RWPE2 (cell line): ENCODE measurements around the gene SLC12A4.
"Not testable (repeated sequence)": the region's sequence is repeated elsewhere in the genome, so short reads cannot be mapped to it uniquely, and the experiment has no call there.

Experiments used
- ATAC-seq: fragments of 200-7000 bp; cut with Tn5 transposase; 3 replicates; pipeline ENCODE4 v1.9.1; 2021; ENCODE audit warnings: low read depth
- DNase-seq: peaks from one replicate; pipeline ENCODE4 v3.0.0-alpha.2; 2020; ENCODE audit warnings: low spot score
- H3K27ac ChIP-seq: fragments of 450-650 bp; 2 replicates; pipeline ENCODE4 v1.5.1; 2017; ENCODE audit warnings: mild to moderate bottlenecking; ENCODE audit not compliant: poor library complexity, severe bottlenecking
- H3K27me3 ChIP-seq: fragments of 250-450 bp; sonication (Bioruptor Pico); 2 replicates; pipeline ENCODE4 v1.5.1; 2021; ENCODE audit warnings: mild to moderate bottlenecking, moderate library complexity; ENCODE audit not compliant: insufficient read depth, poor library complexity, severe bottlenecking
- H3K36me3 ChIP-seq: fragments of 250-450 bp; sonication (Bioruptor Pico); 2 replicates; pipeline ENCODE4 v1.5.1; 2020; ENCODE audit warnings: low read depth, mild to moderate bottlenecking, moderate library complexity
- H3K4me1 ChIP-seq: fragments of 250-450 bp; sonication (Bioruptor Pico); 2 replicates; pipeline ENCODE4 v1.5.1; 2021; ENCODE audit warnings: mild to moderate bottlenecking, moderate library complexity; ENCODE audit not compliant: insufficient read depth, poor library complexity, severe bottlenecking
- H3K4me3 ChIP-seq: fragments of 250-450 bp; sonication (Bioruptor Pico); 2 replicates; pipeline ENCODE4 v1.5.1; 2021; ENCODE audit warnings: mild to moderate bottlenecking, moderate library complexity; ENCODE audit not compliant: severe bottlenecking
- H3K9me3 ChIP-seq: fragments of 250-450 bp; sonication (Bioruptor Pico); 2 replicates; pipeline ENCODE4 v1.5.1; 2021; ENCODE audit warnings: mild to moderate bottlenecking, moderate library complexity; ENCODE audit not compliant: severe bottlenecking
- CTCF ChIP-seq: fragments of 450-650 bp; IDR thresholded peaks from one replicate; pipeline ENCODE4 v1.5.1; 2017; ENCODE audit warnings: mild to moderate bottlenecking, moderate library complexity; ENCODE audit not compliant: poor library complexity, severe bottlenecking

SLC12A4 gene

DNA sequence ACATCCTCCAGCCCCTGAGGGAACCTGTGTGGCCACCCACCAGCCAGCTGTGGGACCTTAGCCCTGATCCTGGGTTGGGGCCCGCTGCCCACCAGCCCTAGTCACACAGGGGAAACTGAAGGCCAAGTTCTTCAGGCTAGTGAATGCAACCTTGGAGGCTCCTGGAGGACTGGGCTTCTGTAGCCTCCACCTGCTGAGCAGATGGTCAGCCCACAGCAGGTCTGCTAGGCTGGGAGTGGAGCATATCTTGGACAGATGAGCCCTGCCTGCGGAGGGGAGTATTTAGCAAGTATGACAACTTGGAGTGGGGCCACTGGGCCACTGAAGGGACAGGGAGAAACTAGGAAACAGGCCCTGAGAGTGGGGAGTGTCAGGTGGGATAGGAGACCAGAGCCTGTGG lies 7.8 kb upstream of the SLC12A4 start:
- no peaks in the 10 kb centered on the region for H3K27me3 ChIP-seq
- H3K4me1 ChIP-seq: no peaks in the 10 kb centered on the region
- no peak for ATAC-seq
- H3K27ac ChIP-seq: no peak overlapping the region
- no peak for TF ChIP-seq CTCF
- H3K36me3 ChIP-seq: no peaks in the 10 kb centered on the region
- DNase-seq: no peak
- no peaks in the 10 kb centered on the region for H3K9me3 ChIP-seq
- H3K4me3 ChIP-seq: no peak overlapping the region

DNA sequence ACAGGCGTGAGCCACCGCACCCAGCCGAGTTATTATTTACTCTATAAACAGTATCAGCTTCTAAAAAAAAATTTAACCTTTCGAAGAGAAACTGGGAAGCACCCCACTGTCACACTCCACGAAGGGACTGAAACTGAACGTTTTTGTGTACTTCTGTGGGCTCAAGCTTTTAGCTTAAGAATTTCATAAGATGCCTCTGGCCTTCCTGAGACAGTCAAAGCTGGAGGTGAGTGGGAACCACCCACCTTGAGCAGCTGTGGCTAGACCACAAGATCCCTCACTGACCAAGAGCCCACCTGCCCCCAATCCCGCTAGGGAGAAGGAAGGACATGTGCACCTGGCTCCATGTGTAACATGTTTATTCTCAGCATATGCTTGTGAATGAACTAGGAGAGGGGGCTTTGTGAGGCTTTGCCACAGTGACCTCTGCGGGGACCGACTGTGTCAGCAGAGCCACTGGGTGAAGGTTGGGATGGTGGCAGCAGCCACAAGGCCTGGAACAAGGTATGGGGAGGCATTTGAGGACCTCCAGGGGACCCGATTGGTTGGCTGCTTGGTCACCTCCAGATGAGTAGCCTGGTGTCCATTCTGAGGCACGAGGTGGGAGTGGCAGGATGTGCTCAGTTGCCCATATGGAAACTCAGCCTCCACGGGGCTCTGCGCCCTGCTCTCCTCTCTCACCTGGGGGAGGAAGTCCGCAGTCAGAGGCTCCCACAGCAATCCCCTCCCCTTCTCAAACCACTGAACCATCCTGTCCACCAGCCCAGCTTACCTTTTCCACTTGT lies 7.1 kb upstream of the SLC12A4 start:
- DNase-seq (no peak), ATAC-seq (no peak)
- no peak overlapping the region for H3K27ac ChIP-seq
- no peaks in the 10 kb centered on the region for H3K27me3 ChIP-seq
- no peak overlapping the region for H3K4me3 ChIP-seq
- TF ChIP-seq CTCF: no peak
- no peaks in the 10 kb centered on the region for H3K36me3 ChIP-seq
- no peaks in the 10 kb centered on the region for H3K4me1 ChIP-seq
- H3K9me3 ChIP-seq: no peaks in the 10 kb centered on the region

DNA sequence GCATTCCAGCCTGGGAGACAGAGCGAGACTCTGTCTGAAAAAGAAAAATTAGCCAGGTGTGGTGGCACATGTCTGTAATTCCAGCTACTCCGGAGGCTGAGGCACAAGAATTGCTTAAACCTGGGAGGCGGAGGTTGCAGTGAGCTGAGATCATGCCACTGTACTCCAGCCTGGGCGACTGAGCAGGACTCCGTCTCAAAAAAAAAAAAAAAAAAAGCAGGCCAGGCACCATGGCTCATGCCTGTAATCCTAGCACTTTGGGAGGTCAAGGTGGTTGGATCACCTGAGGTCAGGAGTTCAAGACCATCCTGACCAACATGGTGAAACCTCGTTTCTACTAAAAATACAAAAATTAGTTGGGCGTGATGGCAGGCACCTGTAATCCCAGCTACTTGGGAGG lies 3.8 kb upstream of the SLC12A4 start:
- H3K4me1 ChIP-seq, H3K27me3 ChIP-seq, DNase-seq, ATAC-seq, H3K9me3 ChIP-seq, H3K4me3 ChIP-seq, H3K36me3 ChIP-seq, H3K27ac ChIP-seq: not testable (repeated sequence)

- no peak for ATAC-seq
- H3K4me1 ChIP-seq: peaks cover 13% of the 10 kb centered on the region
- H3K36me3 ChIP-seq: 0 out of 2 replicates have a peak, but pooled peaks cover 7% of the 10 kb centered on the region
- no peaks in the 10 kb centered on the region for H3K9me3 ChIP-seq
- H3K27me3 ChIP-seq: no peaks in the 10 kb centered on the region
- H3K4me3 ChIP-seq: no peak overlapping the region
- no peak overlapping the region for H3K27ac ChIP-seq
- no peak for DNase-seq
- TF ChIP-seq CTCF: no peak
Measured at GRCh38 chr16:67971111-67971510, 2.7 kb upstream of the SLC12A4 start.

- no peaks in the 10 kb centered on the region for H3K9me3 ChIP-seq
- 0 out of 2 replicates have a peak, but pooled peaks cover 13% of the 10 kb centered on the region for H3K36me3 ChIP-seq
- peak overlapping the region; percentile 77 for H3K27ac ChIP-seq
- peak overlapping the region; percentile 77 for H3K4me3 ChIP-seq
- ATAC-seq (no peak), DNase-seq (no peak)
- TF ChIP-seq CTCF: no peak
- peaks cover 16% of the 10 kb centered on the region for H3K4me1 ChIP-seq
- no peaks in the 10 kb centered on the region for H3K27me3 ChIP-seq
Measured at GRCh38 chr16:67969254-67970039, 1.0 kb upstream of the SLC12A4 start.
